ENCODE measurements around the gene CITED1. TPM values are rescaled to one million over a fixed set of nuclear protein-coding genes. Genes with fewer than 3 reads are reported as not detected.

The CITED1 gene
- total and polyA plus RNA-seq, 8 donors = 0.39 to 3.8 (median 0.61) TPM; not detected in 1

- no peak for ATAC-seq
- Histone ChIP-seq H3K4me3 (no peak overlapping the region), H3K27ac (no peak overlapping the region), H3K27me3 (no peaks in the 10 kb centered on the region), H3K36me3 (peaks cover 10 to 80% of the 10 kb centered on the region in 2 donors), H3K9me3 (no peaks in the 10 kb centered on the region), H3K4me1 (peaks cover 17 to 29% of the 10 kb centered on the region in 2 donors)
- TF ChIP-seq CTCF (IDR thresholded peaks at IDR 0.05) = no peak
- intact Hi-C loops (cut with DNase I) = no loop called here
- DNase-seq = no peak
Observed at GRCh38 chrX:72271812-72272211, 33.9 kb downstream of the CITED1 start.

DNA sequence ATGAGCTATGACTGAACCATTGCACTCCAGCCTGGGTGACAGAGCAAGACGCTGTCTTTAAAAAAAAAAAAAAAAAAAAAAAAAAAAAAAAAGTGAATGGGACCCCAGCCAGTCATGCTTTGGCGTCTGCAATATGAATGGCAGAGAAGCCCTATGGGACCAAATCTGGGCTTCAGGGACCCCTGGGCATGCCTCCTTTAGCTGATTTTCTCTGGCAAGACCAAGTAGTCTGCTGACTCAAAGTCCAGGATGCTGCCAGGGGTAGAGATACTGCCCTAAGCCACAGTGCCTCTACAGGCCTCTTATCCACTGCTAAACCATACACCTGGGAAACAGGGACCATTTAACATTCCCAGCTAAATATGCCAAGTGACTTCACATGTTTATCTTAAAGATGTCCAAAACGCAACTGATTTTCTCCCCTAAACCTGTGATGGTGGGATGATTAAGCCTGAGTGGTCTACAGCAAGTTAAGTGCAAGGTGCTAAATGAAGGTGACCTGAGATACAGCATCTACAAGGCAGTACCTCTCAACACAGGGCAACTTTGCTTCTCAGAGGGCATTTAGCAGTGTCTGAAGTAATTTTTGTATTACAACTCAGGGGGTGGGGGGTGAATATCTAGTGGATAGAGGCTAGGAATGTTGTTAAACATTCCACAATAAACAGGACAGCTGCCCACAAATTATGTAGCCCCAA is 34.5 kb downstream of the CITED1 start:
- no peak for TF ChIP-seq CTCF (IDR thresholded peaks at IDR 0.05)
- DNase-seq = no peak
- Histone ChIP-seq H3K36me3 (peaks cover 10 to 80% of the 10 kb centered on the region in 2 donors), H3K9me3 (no peaks in the 10 kb centered on the region), H3K27me3 (no peaks in the 10 kb centered on the region), H3K27ac (no peak overlapping the region), H3K4me3 (no peak overlapping the region), H3K4me1 (peaks cover 17 to 29% of the 10 kb centered on the region in 2 donors)
- intact Hi-C loops (cut with DNase I) = no loop called here
- no peak for ATAC-seq

GRCh38 chrX:72270316-72270866 is 35.3 kb downstream of the CITED1 start:
- Histone ChIP-seq H3K9me3 (no peaks in the 10 kb centered on the region), H3K4me1 (peaks cover 9 to 22% of the 10 kb centered on the region in 2 donors), H3K27ac (no peak overlapping the region), H3K36me3 (peaks cover 10 to 80% of the 10 kb centered on the region in 2 donors), H3K4me3 (no peak overlapping the region), H3K27me3 (no peaks in the 10 kb centered on the region)
- DNase-seq (no peak), ATAC-seq (peak; percentile 28)
- intact Hi-C loops (cut with DNase I) = no loop called here
- TF ChIP-seq CTCF (IDR thresholded peaks at IDR 0.05) = no peak

GRCh38 chrX:72269671-72270251 is 36.0 kb downstream of the CITED1 start:
- Histone ChIP-seq H3K27ac (no peak overlapping the region), H3K4me1 (peaks cover 5 to 15% of the 10 kb centered on the region in 2 donors), H3K4me3 (no peak overlapping the region), H3K27me3 (no peaks in the 10 kb centered on the region), H3K9me3 (no peaks in the 10 kb centered on the region), H3K36me3 (peaks cover 10 to 75% of the 10 kb centered on the region in 2 donors)
- no peak for TF ChIP-seq CTCF (IDR thresholded peaks at IDR 0.05)
- ATAC-seq (peak; percentile 59), DNase-seq (no peak)
- intact Hi-C loops (cut with DNase I) = no loop called here

- ATAC-seq (no peak), DNase-seq (no peak)
- Histone ChIP-seq H3K27ac (no peak overlapping the region), H3K4me3 (no peak overlapping the region), H3K4me1 (peaks cover 0 to 15% of the 10 kb centered on the region in 2 donors), H3K9me3 (no peaks in the 10 kb centered on the region), H3K36me3 (peaks cover 10 to 66% of the 10 kb centered on the region in 2 donors), H3K27me3 (no peaks in the 10 kb centered on the region)
- intact Hi-C loops (cut with DNase I) = no loop called here
- TF ChIP-seq CTCF (IDR thresholded peaks at IDR 0.05) = no peak
Observed at GRCh38 chrX:72268597-72269365, 36.9 kb downstream of the CITED1 start.
